GM18505 (cell line): Measurements from ENCODE around the gene ZBTB25.

Source experiments
- ATAC-seq: cut with Tn5 transposase; IDR thresholded peaks from one replicate; pipeline ENCODE4 v1.9.1; 2021; ENCODE audit not compliant: unreplicated experiment
- POLR2A ChIP-seq: IDR thresholded peaks from 4 replicates; pipeline ENCODE4 v1.6.1; 2011; ENCODE audit warnings: borderline replicate concordance; ENCODE audit not compliant: insufficient read depth, insufficient read length; ENCODE audit errors: extremely low read depth

Gene ZBTB25

GRCh38 chr14:64488590-64489099 is 15.0 kb downstream of the ZBTB25 start:
- no peak for ATAC-seq

DNA sequence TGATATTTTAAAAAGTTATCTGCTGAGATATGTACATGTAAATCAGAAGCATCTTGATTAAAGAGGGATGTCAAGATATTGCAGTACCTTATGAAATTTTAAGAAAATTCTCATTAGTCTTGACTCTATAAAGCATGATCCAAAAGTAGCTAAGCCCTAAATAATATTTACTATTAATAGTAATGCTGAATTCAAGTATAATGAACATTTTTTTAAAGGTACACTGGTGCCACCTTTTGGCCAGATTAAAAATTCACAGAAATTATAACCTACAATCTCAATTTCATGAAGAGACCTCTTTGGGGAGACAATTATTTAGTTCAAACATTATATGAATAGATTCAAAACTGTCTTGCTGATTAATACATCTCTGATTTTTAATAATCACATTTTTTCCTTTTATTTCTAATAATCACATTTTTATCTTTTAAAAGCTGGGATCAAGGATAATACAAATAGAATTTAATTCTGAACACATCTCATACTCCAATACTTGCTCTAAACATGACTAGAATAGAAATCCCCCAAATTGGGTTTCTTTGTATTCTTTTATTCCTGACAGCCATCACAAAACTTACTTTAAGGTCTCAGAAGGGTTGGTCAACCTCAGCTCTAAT is 24.9 kb downstream of the ZBTB25 start:
- no peak for TF ChIP-seq POLR2A
- ATAC-seq = no peak

More at GRCh38 chr14:64488590-64489099, 15.0 kb downstream of the ZBTB25 start:
- TF ChIP-seq POLR2A = no peak

- TF ChIP-seq POLR2A = no peak
- no peak for ATAC-seq
Measured at GRCh38 chr14:64476438-64476837, 27.2 kb downstream of the ZBTB25 start.

DNA sequence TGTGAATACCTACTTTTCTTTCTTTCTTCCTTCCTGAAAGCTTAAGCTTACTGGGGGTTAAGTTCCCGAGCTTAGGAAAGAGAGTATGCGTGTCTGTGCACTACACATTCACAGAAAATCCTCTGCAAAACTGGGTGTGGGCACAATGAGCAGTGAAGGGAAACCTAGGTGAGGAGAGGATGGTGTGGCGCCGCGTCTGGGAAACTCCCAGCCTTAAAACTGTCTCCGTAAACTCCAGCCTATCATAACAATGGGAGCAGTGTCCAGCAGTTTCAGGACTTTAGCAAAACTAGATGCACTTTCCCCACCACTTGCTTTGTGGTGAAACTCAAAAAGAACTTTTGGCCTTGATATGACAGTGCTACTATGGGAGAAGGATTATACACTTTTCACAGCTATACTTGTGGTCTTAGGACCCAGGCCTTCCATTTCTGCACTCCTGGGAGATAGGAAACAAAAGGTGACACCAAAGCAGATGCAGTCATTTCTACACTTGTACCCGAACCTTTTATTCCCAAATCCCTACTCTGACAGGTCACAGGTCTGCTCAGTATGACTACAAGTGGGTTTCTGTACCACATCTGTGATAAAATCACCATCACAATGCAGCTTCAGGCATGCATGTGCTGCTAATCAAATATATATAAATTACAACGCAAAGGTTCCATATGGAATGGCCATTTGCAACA is 27.9 kb downstream of the ZBTB25 start:
- no peak for ATAC-seq
- TF ChIP-seq POLR2A = no peak

DNA sequence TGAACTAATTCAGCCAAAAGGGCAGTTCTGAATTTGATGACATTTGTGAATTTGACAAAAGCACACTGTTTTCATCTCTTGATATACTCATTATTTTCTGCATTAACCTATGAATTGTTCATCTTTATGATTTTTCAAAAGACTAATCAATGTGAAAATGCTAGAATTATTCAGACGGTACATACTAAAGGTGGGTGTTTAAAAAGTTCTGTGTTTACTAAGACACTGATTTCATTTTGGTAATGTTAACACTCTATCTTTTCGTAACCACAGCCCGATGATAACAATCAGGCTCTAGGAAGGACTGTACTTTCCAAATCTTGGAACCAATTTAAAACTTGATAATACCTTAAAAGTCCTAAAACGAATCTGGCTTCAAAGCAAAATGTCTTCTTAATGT is 28.9 kb downstream of the ZBTB25 start:
- no peak for ATAC-seq
- TF ChIP-seq POLR2A = no peak

DNA sequence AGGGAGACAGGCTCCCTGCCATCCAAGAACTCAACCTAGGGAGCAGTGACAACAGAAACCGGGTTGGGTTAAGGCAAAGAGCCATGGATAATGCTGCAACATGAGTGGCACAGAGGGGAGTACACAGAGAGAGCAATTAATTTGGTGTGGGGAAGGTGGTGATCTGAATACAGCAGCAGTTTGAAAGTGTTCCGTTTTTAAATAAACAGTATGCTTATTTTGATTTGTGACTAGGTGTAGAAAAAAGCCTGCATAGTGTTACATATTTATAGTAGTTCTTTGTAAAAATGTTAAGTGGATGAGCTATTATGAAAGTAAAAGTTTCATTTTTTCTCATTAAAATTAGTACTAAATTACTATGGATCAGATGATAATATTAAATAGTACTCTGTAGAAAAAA is 29.6 kb downstream of the ZBTB25 start:
- ATAC-seq = no peak
- TF ChIP-seq POLR2A = no peak

DNA sequence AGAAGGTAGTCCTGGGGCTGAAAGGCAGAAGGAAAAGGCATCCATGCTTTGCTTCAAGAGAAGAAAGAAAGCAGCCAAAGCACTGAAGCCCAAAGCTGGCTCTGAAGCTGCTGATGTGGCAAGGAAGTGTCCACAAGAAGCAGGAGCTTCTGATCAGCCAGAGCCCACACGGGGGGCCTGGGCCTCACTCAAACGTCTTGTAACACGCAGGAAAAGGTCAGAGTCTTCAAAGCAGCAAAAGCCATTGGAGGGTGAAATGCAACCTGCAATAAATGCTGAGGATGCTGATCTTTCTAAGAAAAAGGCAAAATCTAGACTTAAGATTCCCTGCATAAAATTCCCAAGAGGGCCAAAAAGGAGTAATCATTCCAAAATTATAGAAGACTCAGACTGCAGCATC is 35.2 kb downstream of the ZBTB25 start:
- ATAC-seq = no peak
- no peak for TF ChIP-seq POLR2A

- no peak for ATAC-seq
- no peak for TF ChIP-seq POLR2A
Measured at GRCh38 chr14:64467566-64467965, 36.1 kb downstream of the ZBTB25 start.

DNA sequence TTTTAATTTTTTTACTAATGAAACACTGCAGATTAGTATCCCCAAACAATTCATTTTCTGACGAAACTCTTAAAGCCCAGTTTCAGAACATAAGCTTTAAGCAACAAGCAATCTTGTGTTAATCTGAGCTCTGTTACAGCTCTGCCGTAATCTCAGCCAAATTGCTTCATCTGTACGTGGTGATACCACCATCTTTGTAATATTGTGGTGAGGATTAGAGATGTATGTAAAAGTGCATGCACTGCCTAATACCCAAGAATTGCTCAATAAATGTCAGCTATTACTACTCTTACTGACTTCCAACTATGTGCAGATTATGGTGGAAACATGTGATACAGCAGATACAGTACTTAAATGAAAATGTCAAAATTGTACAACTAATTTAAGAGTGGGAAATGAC is 36.5 kb downstream of the ZBTB25 start:
- ATAC-seq = no peak
- no peak for TF ChIP-seq POLR2A

DNA sequence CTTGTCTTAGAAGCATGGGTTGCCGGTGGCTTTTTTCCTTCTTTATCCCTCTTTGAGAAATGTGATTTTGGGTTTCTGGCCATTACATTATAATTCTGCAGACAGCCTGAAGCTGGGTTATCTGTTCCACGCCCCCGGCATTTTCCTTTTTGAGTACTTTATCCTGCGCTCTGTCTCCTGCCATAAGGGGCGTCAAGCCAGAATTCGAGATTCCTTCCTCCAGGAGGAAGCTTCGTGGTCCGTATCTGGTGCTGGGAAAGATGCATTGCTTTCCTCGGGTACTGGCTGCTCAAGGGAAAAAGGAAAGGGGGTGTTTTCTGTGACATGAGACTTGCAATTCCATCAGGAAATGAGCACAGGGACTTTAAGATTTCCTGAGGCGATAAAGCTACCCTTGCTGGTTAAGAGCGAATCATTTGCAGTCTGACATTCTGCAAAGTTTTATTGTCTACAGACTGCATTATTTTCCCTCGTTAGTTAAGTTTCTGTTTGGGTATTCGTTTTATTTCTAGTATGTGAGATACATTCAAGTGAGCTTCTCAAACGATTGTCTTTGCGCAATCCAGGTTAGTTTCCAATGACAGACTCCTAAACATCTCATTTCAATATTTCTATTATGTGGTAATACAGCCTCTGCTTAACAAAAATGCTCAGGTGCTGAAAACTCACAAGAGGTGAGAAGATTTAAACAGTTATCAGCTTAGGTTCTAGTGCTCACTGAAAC is 37.6 kb downstream of the ZBTB25 start:
- no peak for ATAC-seq
- TF ChIP-seq POLR2A = no peak

GRCh38 chr14:64465191-64465822 is 38.3 kb downstream of the ZBTB25 start, which contains the start of gene AKAP5:
Gene AKAP5, plus strand, starts transcription at chr14:64465499. Its CDS starts 2,896 bp downstream, at chr14:64468395.
- TF ChIP-seq POLR2A = no peak
- ATAC-seq = peak; percentile 61

- TF ChIP-seq POLR2A = no peak
Measured at GRCh38 chr14:64464651-64465050, 39.0 kb downstream of the ZBTB25 start.

DNA sequence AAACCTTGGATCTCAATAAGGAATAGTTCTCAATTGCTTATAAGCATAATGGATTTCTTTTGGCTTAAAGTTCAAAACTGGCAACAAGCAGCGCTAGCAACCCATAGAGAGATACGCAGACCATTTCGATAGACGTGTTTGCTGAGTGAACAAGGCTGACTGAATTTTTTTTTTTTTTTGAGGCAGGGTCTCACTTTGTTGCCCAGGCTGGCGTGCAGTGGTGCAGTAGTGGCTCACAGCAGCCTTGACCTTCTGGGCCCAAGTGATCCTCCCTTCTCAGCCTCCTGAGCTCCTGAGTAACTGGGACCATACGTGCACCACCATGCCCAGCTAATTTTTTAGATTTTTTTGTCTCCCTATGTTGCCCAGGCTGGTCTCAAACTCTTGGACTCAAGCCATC is 39.8 kb downstream of the ZBTB25 start:
- no peak for TF ChIP-seq POLR2A

More at GRCh38 chr14:64464651-64465050, 39.0 kb downstream of the ZBTB25 start:
- no peak for ATAC-seq

More for the DNA sequence above, 39.8 kb downstream of the ZBTB25 start:
- no peak for ATAC-seq
